ACHN (cell line): ENCODE results near the gene ELP1.
A peak's percentile ranks its signal among the peaks of the same experiment; 100 is the strongest.
"Not testable (repeated sequence)": the region's sequence is repeated elsewhere in the genome, so short reads cannot be mapped to it uniquely, and the experiment has no call there.

Experiments used
- DNase-seq: peaks from one replicate; pipeline ENCODE4 v3.0.0-alpha.2; 2015
- in situ Hi-C: cut with HindIII; loops from 2 replicates; pipeline ENCODE4 v1.10.0; 2017; ENCODE audit warnings: low sequenced_read_pairs, low pct_ligation_motif_present, low pct_unique_long_range_greater_than_20kb

Gene ELP1

GRCh38 chr9:108894225-108894997 lies 39.5 kb downstream of the ELP1 start:
- in situ Hi-C loops, result no loop called here
- DNase-seq, result no peak

GRCh38 chr9:108889649-108890067 lies 44.3 kb downstream of the ELP1 start:
- in situ Hi-C loops, result no loop called here
- DNase-seq, result peak; percentile 33

GRCh38 chr9:108886594-108887271 lies 47.2 kb downstream of the ELP1 start:
- in situ Hi-C loops, DNase-seq: not testable (repeated sequence)

- in situ Hi-C loops, result no loop called here
- DNase-seq, result no peak
These were observed 48.1 kb downstream of the ELP1 start for GRCh38 chr9:108885643-108886348.

- in situ Hi-C loops, result no loop called here
- no peak for DNase-seq
These were observed 49.2 kb downstream of the ELP1 start for GRCh38 chr9:108884701-108885100.

- no peak for DNase-seq
- in situ Hi-C loops, result no loop called here
These were observed 50.8 kb downstream of the ELP1 start for GRCh38 chr9:108883085-108883484.

GRCh38 chr9:108882052-108882888 lies 51.7 kb downstream of the ELP1 start:
- in situ Hi-C loops, result no loop called here
- DNase-seq, result no peak

GRCh38 chr9:108880738-108881316 lies 53.1 kb downstream of the ELP1 start:
- no peak for DNase-seq
- in situ Hi-C loops, result no loop called here

- no peak for DNase-seq
- in situ Hi-C loops, result no loop called here
These were observed 56.4 kb downstream of the ELP1 start for GRCh38 chr9:108877524-108877923.

GRCh38 chr9:108876425-108876824 lies 57.5 kb downstream of the ELP1 start:
- no peak for DNase-seq
- in situ Hi-C loops, result no loop called here

GRCh38 chr9:108874058-108874788 lies 59.7 kb downstream of the ELP1 start:
- no peak for DNase-seq
- in situ Hi-C loops, result no loop called here

- in situ Hi-C loops, result no loop called here
- DNase-seq, result peak; percentile 66
These were observed 64.7 kb downstream of the ELP1 start for GRCh38 chr9:108869092-108869725.

- DNase-seq, result no peak
- in situ Hi-C loops, result no loop called here
These were observed 66.1 kb downstream of the ELP1 start for GRCh38 chr9:108867829-108868228.

GRCh38 chr9:108867116-108867515 lies 66.8 kb downstream of the ELP1 start:
- in situ Hi-C loops, result no loop called here
- DNase-seq, result no peak

- no peak for DNase-seq
- in situ Hi-C loops, result no loop called here
These were observed 67.9 kb downstream of the ELP1 start for GRCh38 chr9:108866001-108866420.

GRCh38 chr9:108865037-108865436 lies 68.9 kb downstream of the ELP1 start:
- in situ Hi-C loops, result no loop called here
- no peak for DNase-seq

- DNase-seq, result no peak
- in situ Hi-C loops, result no loop called here
These were observed 69.5 kb downstream of the ELP1 start for GRCh38 chr9:108864446-108864845.
